Endothelial cell of umbilical vein (primary cell): ENCODE data around the gene TRDN. TPM values are rescaled to one million over a fixed set of nuclear protein-coding genes. Genes with fewer than 3 reads are reported as not detected.

ENCODE experiments used
- BruUV-seq: library from RNA; stranded (reverse); fragments of 400-500 nt; replicated peaks from 2 replicates; lab custom pipeline; 2021; lab: Mats Ljungman, UMichigan
- CTCF ChIA-PET: fragments of 300-600, 350-600 bp; sonication (Branson Sonifier 250); formaldehyde crosslinking; loops from one replicate; lab custom pipeline; 2021; ENCODE audit warnings: antibody characterized with exemption, inconsistent platforms; lab: Charles Lee
- POLR2A ChIA-PET: fragments of 300-600, 350-600 bp; sonication (Branson Sonifier 250); formaldehyde crosslinking; loops from one replicate; lab custom pipeline; 2021; ENCODE audit warnings: antibody characterized with exemption, inconsistent platforms; lab: Charles Lee
- DNase-seq: peaks from one replicate; pipeline ENCODE4 v3.0.0-alpha.2; 2011; ENCODE audit warnings: low read depth, low spot score
- FAIRE-seq: peaks from 2 replicates; lab custom pipeline; 2011; peaks lifted over from hg19 to GRCh38; lab: Jason Lieb, UNC
- H2AFZ ChIP-seq: 2 replicates; pipeline ENCODE4 v1.6.0; 2012; ENCODE audit warnings: low read depth, low read length, control low read depth, inconsistent platforms
- H3K27ac ChIP-seq: 2 replicates; pipeline ENCODE4 v1.5.1; 2011; ENCODE audit warnings: low read depth, mild to moderate bottlenecking, control low read depth, low read length, moderate library complexity; ENCODE audit not compliant: insufficient read depth
- H3K27me3 ChIP-seq, 2 experiments: 2 replicates each; pipeline versions ENCODE4 v1.6.0 to v1.6.1; 2011; ENCODE audit warnings: low read length in 2 of 2, mixed read lengths in 1 of 2; ENCODE audit not compliant: control insufficient read depth in 2 of 2, insufficient read depth in 2 of 2
- H3K36me3 ChIP-seq, 2 experiments: 2 replicates in 1 of 2; 3 replicates in 1 of 2; pipeline ENCODE4 v1.5.1; 2011; ENCODE audit warnings: low read length in 2 of 2, mild to moderate bottlenecking in 1 of 2, moderate library complexity in 1 of 2; ENCODE audit not compliant: control insufficient read depth in 2 of 2, insufficient read depth in 2 of 2; ENCODE audit errors: extremely low read depth in 1 of 2
- H3K4me1 ChIP-seq: 3 replicates; pipeline ENCODE4 v1.5.1; 2011; ENCODE audit warnings: mild to moderate bottlenecking, low read length; ENCODE audit not compliant: control insufficient read depth, insufficient read depth; ENCODE audit errors: extremely low read depth
- H3K4me2 ChIP-seq: 2 replicates; pipeline ENCODE4 v1.6.1; 2011; ENCODE audit warnings: low read length, control low read depth, mixed read lengths; ENCODE audit not compliant: insufficient read depth
- H3K4me3 ChIP-seq, 3 experiments: fragments of 200-600 bp in 1 of 3; sonication (generic), shearing (Covaris generic) in 1 of 3; replicated peaks in 1 of 3; 2 replicates each; pipeline ENCODE4 v1.5.1; 2011 to 2016; ENCODE audit warnings: control low read depth in 3 of 3, low read length in 3 of 3, mild to moderate bottlenecking in 2 of 3, inconsistent platforms in 1 of 3, low read depth in 1 of 3, moderate library complexity in 1 of 3; ENCODE audit not compliant: insufficient read depth in 1 of 3
- H3K79me2 ChIP-seq: 2 replicates; pipeline ENCODE4 v1.6.0; 2012; ENCODE audit warnings: low read length, inconsistent platforms; ENCODE audit not compliant: control insufficient read depth, insufficient read depth
- H3K9ac ChIP-seq: replicated peaks from 2 replicates; pipeline ENCODE3; 2011; ENCODE audit warnings: low read length, control low read depth; ENCODE audit not compliant: insufficient read depth; ENCODE audit errors: extremely low read depth
- H3K9me1 ChIP-seq: replicated peaks from 3 replicates; pipeline ENCODE4 v1.6.0; 2011; ENCODE audit warnings: mild to moderate bottlenecking, low read length; ENCODE audit not compliant: control insufficient read depth, insufficient read depth; ENCODE audit errors: extremely low read depth
- H3K9me3 ChIP-seq: replicated peaks from 2 replicates; pipeline ENCODE4 v1.5.1; 2012; ENCODE audit warnings: low read length, inconsistent platforms; ENCODE audit not compliant: control insufficient read depth, insufficient read depth
- H4K20me1 ChIP-seq: replicated peaks from 2 replicates; pipeline ENCODE3; 2011; ENCODE audit warnings: mild to moderate bottlenecking, low read length; ENCODE audit not compliant: control insufficient read depth, insufficient read depth; ENCODE audit errors: extremely low read depth
- EZH2 ChIP-seq: IDR thresholded peaks from 2 replicates; pipeline ENCODE4 v1.6.1; 2012; ENCODE audit warnings: borderline replicate concordance, low read depth, mild to moderate bottlenecking, moderate library complexity, low read length, inconsistent platforms; ENCODE audit not compliant: severe bottlenecking
- FOS ChIP-seq: IDR thresholded peaks from 2 replicates; pipeline ENCODE4 v1.6.1; 2011; ENCODE audit warnings: mild to moderate bottlenecking, low read length, moderate library complexity, borderline replicate concordance; ENCODE audit not compliant: insufficient read depth
- GATA2 ChIP-seq: IDR thresholded peaks from 2 replicates; pipeline ENCODE4 v1.7.0; 2011; ENCODE audit warnings: low read depth, mild to moderate bottlenecking, moderate library complexity, mixed read lengths, low read length; ENCODE audit not compliant: insufficient read length, insufficient read depth
- MYC ChIP-seq: IDR thresholded peaks from one replicate; pipeline ENCODE4 v1.6.1; 2011; ENCODE audit warnings: mild to moderate bottlenecking, low read depth, low read length
- POLR2A ChIP-seq: IDR thresholded peaks from 2 replicates; pipeline ENCODE4 v1.6.1; 2012; ENCODE audit warnings: low read depth, mild to moderate bottlenecking, control low read depth, low read length
- dilution Hi-C: fragments of 300-500 bp; cut with MboI; formaldehyde crosslinking; loops from one replicate; pipeline ENCODE4 v1.15.0; 2019; ENCODE audit warnings: low sequenced_read_pairs; ENCODE audit not compliant: extremely low pct_ligation_motif_present
- intact Hi-C: fragments of 100-400 bp; cut with micrococcal nuclease; formaldehyde crosslinking; loops from one replicate; pipeline ENCODE4 v1.10.0; 2022
- polyA plus RNA-seq, 4 experiments: library from polyadenylated mRNA; depleted of rRNA in 3 of 4; stranded (reverse) in 3 of 4; unstranded in 1 of 4; fragments of >200 nt; gene quantifications; 2 replicates each; pipeline versions ENCODE4 v1.2.1 to v1.2.3, GENCODE V29; 2011 to 2012; ENCODE audit warnings: missing spikeins in 1 of 4
- total RNA-seq: library from RNA; stranded (reverse); gene quantifications from 2 replicates; pipeline ENCODE4 v1.2.3, GENCODE V29; 2021
- TF ChIP-seq, protein P1 (sequence below): IDR thresholded peaks from 2 replicates; pipeline ENCODE4 v1.6.1; 2011; ENCODE audit not compliant: insufficient read depth, insufficient read length
- TF ChIP-seq, protein P2 (sequence below), 2 donors: IDR thresholded peaks; 1 replicate in 1 of 2; 2 replicates in 1 of 2; pipeline ENCODE4 v1.5.1; 2011; ENCODE audit warnings: low read length in 2 of 2, mild to moderate bottlenecking in 2 of 2, moderate library complexity in 2 of 2, control low read depth in 1 of 2, inconsistent platforms in 1 of 2, low read depth in 1 of 2; ENCODE audit not compliant: insufficient read depth in 1 of 2; ENCODE audit errors: extremely low read depth in 1 of 2

The TRDN gene
- total and polyA plus RNA-seq, 2 donors (not counting 3 experiments of a cell fraction or from before 2014, with no cell fraction given), result not detected

GRCh38 chr6:123427008-123427407, 209.7 kb downstream of the TRDN start:
- no TSS peak for BruUV-seq
- intact Hi-C loops, result no loop called here
- no peak overlapping the region for H3K27ac ChIP-seq
- no peaks in the 10 kb centered on the region for H4K20me1 ChIP-seq
- DNase-seq (no peak), FAIRE-seq (no peak)
- no peak overlapping the region for H2AFZ ChIP-seq
- no peaks in the 10 kb centered on the region for H3K36me3 ChIP-seq
- H3K4me2 ChIP-seq, result no peak overlapping the region
- TF ChIP-seq, protein P1, sequence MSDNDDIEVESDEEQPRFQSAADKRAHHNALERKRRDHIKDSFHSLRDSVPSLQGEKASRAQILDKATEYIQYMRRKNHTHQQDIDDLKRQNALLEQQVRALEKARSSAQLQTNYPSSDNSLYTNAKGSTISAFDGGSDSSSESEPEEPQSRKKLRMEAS, result no peak
- TF ChIP-seq MYC, result no peak
- no peak for TF ChIP-seq POLR2A
- no peak for TF ChIP-seq FOS
- no peak for TF ChIP-seq GATA2
- no peak for TF ChIP-seq EZH2
- TF ChIP-seq, protein P2, sequence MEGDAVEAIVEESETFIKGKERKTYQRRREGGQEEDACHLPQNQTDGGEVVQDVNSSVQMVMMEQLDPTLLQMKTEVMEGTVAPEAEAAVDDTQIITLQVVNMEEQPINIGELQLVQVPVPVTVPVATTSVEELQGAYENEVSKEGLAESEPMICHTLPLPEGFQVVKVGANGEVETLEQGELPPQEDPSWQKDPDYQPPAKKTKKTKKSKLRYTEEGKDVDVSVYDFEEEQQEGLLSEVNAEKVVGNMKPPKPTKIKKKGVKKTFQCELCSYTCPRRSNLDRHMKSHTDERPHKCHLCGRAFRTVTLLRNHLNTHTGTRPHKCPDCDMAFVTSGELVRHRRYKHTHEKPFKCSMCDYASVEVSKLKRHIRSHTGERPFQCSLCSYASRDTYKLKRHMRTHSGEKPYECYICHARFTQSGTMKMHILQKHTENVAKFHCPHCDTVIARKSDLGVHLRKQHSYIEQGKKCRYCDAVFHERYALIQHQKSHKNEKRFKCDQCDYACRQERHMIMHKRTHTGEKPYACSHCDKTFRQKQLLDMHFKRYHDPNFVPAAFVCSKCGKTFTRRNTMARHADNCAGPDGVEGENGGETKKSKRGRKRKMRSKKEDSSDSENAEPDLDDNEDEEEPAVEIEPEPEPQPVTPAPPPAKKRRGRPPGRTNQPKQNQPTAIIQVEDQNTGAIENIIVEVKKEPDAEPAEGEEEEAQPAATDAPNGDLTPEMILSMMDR (IDR thresholded peaks at IDR 0.05; ENCODE audit: extremely low read depth in 1 of 2, insufficient read depth in 1 of 2, low read depth in 1 of 2, low read length in 2 of 2), result no peak
- no peaks in the 10 kb centered on the region for H3K27me3 ChIP-seq
- H3K9ac ChIP-seq, result no peak overlapping the region
- H3K4me1 ChIP-seq, result no peaks in the 10 kb centered on the region
- no peaks in the 10 kb centered on the region for H3K9me1 ChIP-seq
- dilution Hi-C loops, result no loop called here
- ChIA-PET POLR2A (no interaction called here), CTCF (interaction anchor here (1.2 to 2.7 kb wide), 3 partner anchors 9 to 288 kb away, joined by 4 to 12 read pairs (median 6); no protein-coding TSS in a partner anchor)
- no peaks in the 10 kb centered on the region for H3K9me3 ChIP-seq
- H3K4me3 ChIP-seq, result no peak overlapping the region
- H3K79me2 ChIP-seq, result no peaks in the 10 kb centered on the region
